Measurements from ENCODE around the gene ARHGAP18.

DNA sequence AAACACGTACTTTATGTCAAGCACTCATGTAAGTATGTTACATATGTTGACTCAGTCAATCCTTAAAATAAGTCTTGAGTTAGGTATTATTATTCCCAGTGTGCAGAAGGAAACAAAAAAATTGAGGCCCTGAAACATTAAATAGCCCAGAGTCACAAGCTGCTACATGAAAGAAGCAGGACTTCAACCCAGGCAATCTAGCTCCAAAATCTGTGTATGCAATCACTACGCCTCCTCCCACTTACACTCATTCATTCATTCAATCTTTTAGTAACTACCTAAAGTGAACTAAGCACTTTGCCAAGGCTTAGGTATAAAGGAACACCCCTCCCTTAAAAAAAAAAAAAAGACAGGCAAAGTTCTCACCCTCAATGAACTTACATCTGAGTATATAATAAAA lies 9.3 kb downstream of the ARHGAP18 start:
- TF ChIP-seq, protein P1, sequence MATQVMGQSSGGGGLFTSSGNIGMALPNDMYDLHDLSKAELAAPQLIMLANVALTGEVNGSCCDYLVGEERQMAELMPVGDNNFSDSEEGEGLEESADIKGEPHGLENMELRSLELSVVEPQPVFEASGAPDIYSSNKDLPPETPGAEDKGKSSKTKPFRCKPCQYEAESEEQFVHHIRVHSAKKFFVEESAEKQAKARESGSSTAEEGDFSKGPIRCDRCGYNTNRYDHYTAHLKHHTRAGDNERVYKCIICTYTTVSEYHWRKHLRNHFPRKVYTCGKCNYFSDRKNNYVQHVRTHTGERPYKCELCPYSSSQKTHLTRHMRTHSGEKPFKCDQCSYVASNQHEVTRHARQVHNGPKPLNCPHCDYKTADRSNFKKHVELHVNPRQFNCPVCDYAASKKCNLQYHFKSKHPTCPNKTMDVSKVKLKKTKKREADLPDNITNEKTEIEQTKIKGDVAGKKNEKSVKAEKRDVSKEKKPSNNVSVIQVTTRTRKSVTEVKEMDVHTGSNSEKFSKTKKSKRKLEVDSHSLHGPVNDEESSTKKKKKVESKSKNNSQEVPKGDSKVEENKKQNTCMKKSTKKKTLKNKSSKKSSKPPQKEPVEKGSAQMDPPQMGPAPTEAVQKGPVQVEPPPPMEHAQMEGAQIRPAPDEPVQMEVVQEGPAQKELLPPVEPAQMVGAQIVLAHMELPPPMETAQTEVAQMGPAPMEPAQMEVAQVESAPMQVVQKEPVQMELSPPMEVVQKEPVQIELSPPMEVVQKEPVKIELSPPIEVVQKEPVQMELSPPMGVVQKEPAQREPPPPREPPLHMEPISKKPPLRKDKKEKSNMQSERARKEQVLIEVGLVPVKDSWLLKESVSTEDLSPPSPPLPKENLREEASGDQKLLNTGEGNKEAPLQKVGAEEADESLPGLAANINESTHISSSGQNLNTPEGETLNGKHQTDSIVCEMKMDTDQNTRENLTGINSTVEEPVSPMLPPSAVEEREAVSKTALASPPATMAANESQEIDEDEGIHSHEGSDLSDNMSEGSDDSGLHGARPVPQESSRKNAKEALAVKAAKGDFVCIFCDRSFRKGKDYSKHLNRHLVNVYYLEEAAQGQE (IDR thresholded peaks at IDR 0.05; ENCODE audit: low read depth, low read length), result no peak
- TF ChIP-seq NRF1 (conservative IDR thresholded peaks at IDR 0.05; ENCODE audit: low read depth, low read length) (no peak), POLR2A (IDR thresholded peaks at IDR 0.05; ENCODE audit: low read depth, low read length) (no peak), RUNX3 (IDR thresholded peaks at IDR 0.05; ENCODE audit: low read length) (no peak), ZNF622 (IDR thresholded peaks at IDR 0.05) (no peak), RFX5 (IDR thresholded peaks at IDR 0.05; ENCODE audit: low read depth, low read length) (no peak), EZH2 (IDR thresholded peaks at IDR 0.05; ENCODE audit: borderline replicate concordance, control insufficient read depth, low read depth, low read length) (no peak), CREB1 (IDR thresholded peaks at IDR 0.05; ENCODE audit: low read depth) (no peak), TAF1 (IDR thresholded peaks at IDR 0.05; ENCODE audit: borderline replicate concordance, low read depth, low read length) (no peak), YY1 (IDR thresholded peaks at IDR 0.05; ENCODE audit: low read depth, low read length) (no peak)
- TF ChIP-seq, protein P2, sequence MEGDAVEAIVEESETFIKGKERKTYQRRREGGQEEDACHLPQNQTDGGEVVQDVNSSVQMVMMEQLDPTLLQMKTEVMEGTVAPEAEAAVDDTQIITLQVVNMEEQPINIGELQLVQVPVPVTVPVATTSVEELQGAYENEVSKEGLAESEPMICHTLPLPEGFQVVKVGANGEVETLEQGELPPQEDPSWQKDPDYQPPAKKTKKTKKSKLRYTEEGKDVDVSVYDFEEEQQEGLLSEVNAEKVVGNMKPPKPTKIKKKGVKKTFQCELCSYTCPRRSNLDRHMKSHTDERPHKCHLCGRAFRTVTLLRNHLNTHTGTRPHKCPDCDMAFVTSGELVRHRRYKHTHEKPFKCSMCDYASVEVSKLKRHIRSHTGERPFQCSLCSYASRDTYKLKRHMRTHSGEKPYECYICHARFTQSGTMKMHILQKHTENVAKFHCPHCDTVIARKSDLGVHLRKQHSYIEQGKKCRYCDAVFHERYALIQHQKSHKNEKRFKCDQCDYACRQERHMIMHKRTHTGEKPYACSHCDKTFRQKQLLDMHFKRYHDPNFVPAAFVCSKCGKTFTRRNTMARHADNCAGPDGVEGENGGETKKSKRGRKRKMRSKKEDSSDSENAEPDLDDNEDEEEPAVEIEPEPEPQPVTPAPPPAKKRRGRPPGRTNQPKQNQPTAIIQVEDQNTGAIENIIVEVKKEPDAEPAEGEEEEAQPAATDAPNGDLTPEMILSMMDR (IDR thresholded peaks at IDR 0.05 in 2 of 3, conservative IDR thresholded peaks at IDR 0.05 in 1 of 3; ENCODE audit: control insufficient read depth in 2 of 3, extremely low read depth in 1 of 3, insufficient read depth in 1 of 3, low read depth in 3 of 3, low read length in 3 of 3), result no peak

All from GM12878 (cell line).